NCI-H1105 (cell line): ENCODE results near the gene ANKRD13C.

Source experiments
- DNase-seq: peaks from one replicate; lab custom pipeline; 2025; lab: John Stamatoyannopoulos, UW

ANKRD13C gene

DNA sequence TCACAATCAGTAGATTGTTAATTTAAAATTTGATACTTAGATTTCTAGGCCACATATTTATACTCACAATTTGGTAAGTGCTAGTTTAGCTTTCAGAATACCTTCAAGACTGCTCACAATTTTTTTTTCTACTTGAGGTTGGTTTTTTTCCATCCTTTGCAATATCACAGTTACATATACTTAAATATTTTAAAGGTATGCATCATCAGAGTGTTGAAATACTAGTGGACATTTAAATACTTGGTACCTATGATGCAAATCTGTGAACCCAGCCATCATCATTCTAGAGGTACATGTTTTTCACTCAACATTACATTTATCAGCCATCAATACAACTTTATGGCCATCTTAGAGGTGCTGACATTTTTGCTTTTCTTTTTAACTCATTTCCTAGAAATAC is 143.0 kb downstream of the ANKRD13C start:
- no peak for DNase-seq

DNA sequence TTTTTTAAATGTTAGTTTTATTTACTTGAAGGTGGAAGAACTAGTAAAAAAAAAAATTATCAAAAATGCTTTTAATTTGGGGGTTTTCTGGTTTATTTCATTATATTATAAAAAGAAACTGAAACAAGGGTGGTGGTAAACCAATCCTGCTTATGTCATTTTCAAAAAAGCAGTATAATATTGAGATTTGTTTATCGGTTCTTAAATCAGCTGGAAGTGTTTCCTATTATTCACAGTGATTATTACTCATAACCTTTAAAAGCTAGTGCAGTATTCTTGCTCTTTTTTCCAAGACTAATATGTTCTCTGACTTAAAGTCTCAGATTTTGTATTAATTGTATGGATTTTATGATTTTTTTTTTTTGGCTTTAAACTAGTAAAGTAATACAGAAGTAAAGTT is 143.7 kb downstream of the ANKRD13C start:
- DNase-seq = no peak
